ENCODE measurements around the gene KLKB1. TPM values are rescaled to one million over a fixed set of nuclear protein-coding genes. Genes with fewer than 3 reads are reported as not detected.

KLKB1 gene
- total RNA-seq (2013), result 0.08 TPM
- polyA plus RNA-seq (under 1 TPM in 1 of 3 donors, not detected in 2; 0.28 TPM), polyA minus RNA-seq (0.56 TPM in 1 of 2 replicates, not detected in the other), total RNA-seq (0 to 0.90 (median 0) reads per million in 11 experiments)

DNA sequence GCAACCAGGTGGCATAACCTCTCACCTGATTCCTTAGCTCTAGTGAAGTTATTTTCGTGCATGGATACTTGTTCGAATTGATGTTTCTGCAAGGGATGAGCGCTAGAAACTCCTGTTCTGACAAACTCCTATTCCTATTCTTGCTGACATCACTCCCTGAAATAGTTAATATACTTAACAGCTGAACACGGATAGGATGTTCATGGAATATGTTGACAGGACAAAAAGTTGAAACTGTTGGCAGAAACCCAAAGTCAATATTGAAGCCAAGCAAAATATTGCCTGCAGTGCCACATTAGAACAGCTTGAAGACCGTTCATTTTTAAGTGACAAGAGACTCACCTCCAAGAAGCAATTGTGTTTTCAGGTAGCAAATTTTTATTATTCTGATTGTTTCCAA, at the start of gene KLKB1:
Gene KLKB1 (plus strand): TSS at position 287 of the 400 bp plus-strand sequence. CDS start 689 bp downstream, outside the sequence.
- no peak within 1 kb of the TSS for H3K4me2 ChIP-seq (replicated peaks; ENCODE audit: extremely low read depth, low read length, poor library complexity, severe bottlenecking)
- H3K4me3 ChIP-seq (replicated peaks in 1 of 3; ENCODE audit: low read depth in 2 of 3, low read length in 3 of 3), result no peak within 1 kb of the TSS
- no peaks in the 10 kb centered on the region for H3K79me2 ChIP-seq (ENCODE audit: insufficient read depth, low read length)
- DNase-seq, result no peak
- H3K27ac ChIP-seq (ENCODE audit: low read depth in 1 of 2, low read length in 2 of 2), result no peak within 1 kb of the TSS
- no peaks in the 10 kb centered on the region for H3K4me1 ChIP-seq (ENCODE audit: control insufficient read depth in 1 of 2, insufficient read depth in 2 of 2, low read length in 2 of 2)
- H3K36me3 ChIP-seq (replicated peaks in 1 of 2; ENCODE audit: control insufficient read depth in 1 of 2, insufficient read depth in 2 of 2, low read length in 2 of 2), result no peaks in the 10 kb centered on the region
- H3K9me3 ChIP-seq (replicated peaks in 1 of 2; ENCODE audit: control insufficient read depth in 1 of 2, insufficient read depth in 1 of 2, low read length in 2 of 2), result peaks cover 13 to 15% of the 10 kb centered on the region in 2 donors
- Mint-ChIP-seq H3K27me3 (ENCODE audit: low read depth in 3 of 3) (peaks cover 0 to 1% (median 0%) of the 10 kb centered on the region in 3 donors), H3K36me3 (no peaks in the 10 kb centered on the region), H3K27ac (no peak within 1 kb of the TSS), H3K9me3 (peaks cover 6 to 24% (median 20%) of the 10 kb centered on the region in 7 donors), H3K4me3 (no peak within 1 kb of the TSS), H3K4me1 (no peaks in the 10 kb centered on the region)
- H2AFZ ChIP-seq (ENCODE audit: insufficient read depth, low read depth, low read length, poor library complexity, severe bottlenecking), result no peak within 1 kb of the TSS
- no peaks in the 10 kb centered on the region for H3K27me3 ChIP-seq (ENCODE audit: control insufficient read depth in 2 of 2, insufficient read depth in 2 of 2, low read length in 2 of 2)
- 80% methylated on average over 2 of the region's 5 CpGs for WGBS (ENCODE audit: insufficient coverage)
- TF ChIP-seq, protein P1, sequence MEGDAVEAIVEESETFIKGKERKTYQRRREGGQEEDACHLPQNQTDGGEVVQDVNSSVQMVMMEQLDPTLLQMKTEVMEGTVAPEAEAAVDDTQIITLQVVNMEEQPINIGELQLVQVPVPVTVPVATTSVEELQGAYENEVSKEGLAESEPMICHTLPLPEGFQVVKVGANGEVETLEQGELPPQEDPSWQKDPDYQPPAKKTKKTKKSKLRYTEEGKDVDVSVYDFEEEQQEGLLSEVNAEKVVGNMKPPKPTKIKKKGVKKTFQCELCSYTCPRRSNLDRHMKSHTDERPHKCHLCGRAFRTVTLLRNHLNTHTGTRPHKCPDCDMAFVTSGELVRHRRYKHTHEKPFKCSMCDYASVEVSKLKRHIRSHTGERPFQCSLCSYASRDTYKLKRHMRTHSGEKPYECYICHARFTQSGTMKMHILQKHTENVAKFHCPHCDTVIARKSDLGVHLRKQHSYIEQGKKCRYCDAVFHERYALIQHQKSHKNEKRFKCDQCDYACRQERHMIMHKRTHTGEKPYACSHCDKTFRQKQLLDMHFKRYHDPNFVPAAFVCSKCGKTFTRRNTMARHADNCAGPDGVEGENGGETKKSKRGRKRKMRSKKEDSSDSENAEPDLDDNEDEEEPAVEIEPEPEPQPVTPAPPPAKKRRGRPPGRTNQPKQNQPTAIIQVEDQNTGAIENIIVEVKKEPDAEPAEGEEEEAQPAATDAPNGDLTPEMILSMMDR (IDR thresholded peaks at IDR 0.05), result no peak
- intact Hi-C loops (cut with micrococcal nuclease), result no loop called here
- H3K9ac ChIP-seq (ENCODE audit: insufficient read depth, low read length, poor library complexity, severe bottlenecking), result no peak within 1 kb of the TSS
- no peaks in the 10 kb centered on the region for H4K20me1 ChIP-seq (ENCODE audit: insufficient read depth, low read length)

DNA sequence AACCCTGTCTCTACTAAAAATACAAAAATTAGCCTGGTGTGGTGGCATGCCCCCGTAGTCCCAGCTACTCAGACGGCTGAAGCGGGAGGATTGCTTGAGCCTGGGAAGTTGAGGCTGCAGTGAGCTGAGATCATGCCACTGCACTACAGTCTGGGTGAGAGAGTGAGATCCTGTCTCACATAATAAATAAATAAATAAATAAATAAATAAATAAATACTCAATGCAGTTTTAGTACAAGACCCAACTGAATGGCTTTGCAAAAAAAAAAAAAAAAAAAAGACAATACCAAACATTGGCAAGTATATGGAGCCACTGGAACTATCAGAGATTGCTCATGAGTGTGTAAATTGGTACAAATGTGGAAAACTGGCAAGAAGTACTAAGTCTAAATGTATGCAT, 39.2 kb upstream of the KLKB1 start:
- DNase-seq, result no peak
- no peaks in the 10 kb centered on the region for H3K27me3 ChIP-seq (ENCODE audit: control insufficient read depth in 2 of 2, insufficient read depth in 2 of 2, low read length in 2 of 2)
- H3K9me3 ChIP-seq (replicated peaks in 1 of 2; ENCODE audit: control insufficient read depth in 1 of 2, insufficient read depth in 1 of 2, low read length in 2 of 2), result no peaks in the 10 kb centered on the region
- no peak overlapping the region for H3K27ac Mint-ChIP-seq
- no peak overlapping the region for H3K4me2 ChIP-seq (replicated peaks; ENCODE audit: extremely low read depth, low read length, poor library complexity, severe bottlenecking)
- WGBS (ENCODE audit: insufficient coverage), result no CpG with 5 or more reads among the region's 3 CpGs
- H3K9ac ChIP-seq (ENCODE audit: insufficient read depth, low read length, poor library complexity, severe bottlenecking), result no peak overlapping the region
- H3K9me3 Mint-ChIP-seq, result peaks cover 2 to 14% (median 8%) of the 10 kb centered on the region in 7 donors
- H3K4me1 Mint-ChIP-seq, result peaks cover 21% of the 10 kb centered on the region
- no peak overlapping the region for H3K4me3 Mint-ChIP-seq
- no peaks in the 10 kb centered on the region for H3K36me3 ChIP-seq (replicated peaks in 1 of 2; ENCODE audit: control insufficient read depth in 1 of 2, insufficient read depth in 2 of 2, low read length in 2 of 2)
- no peak overlapping the region for H3K4me3 ChIP-seq (replicated peaks in 1 of 3; ENCODE audit: low read depth in 2 of 3, low read length in 3 of 3)
- H3K4me1 ChIP-seq (ENCODE audit: control insufficient read depth in 1 of 2, insufficient read depth in 2 of 2, low read length in 2 of 2), result peaks cover 20 to 27% of the 10 kb centered on the region in 2 donors
- no peak overlapping the region for H2AFZ ChIP-seq (ENCODE audit: insufficient read depth, low read depth, low read length, poor library complexity, severe bottlenecking)
- no peaks in the 10 kb centered on the region for H3K79me2 ChIP-seq (ENCODE audit: insufficient read depth, low read length)
- H3K27ac ChIP-seq (ENCODE audit: low read depth in 1 of 2, low read length in 2 of 2), result no peak overlapping the region
- H4K20me1 ChIP-seq (ENCODE audit: insufficient read depth, low read length), result no peaks in the 10 kb centered on the region
- intact Hi-C loops (cut with micrococcal nuclease), result no loop called here
- no peaks in the 10 kb centered on the region for H3K36me3 Mint-ChIP-seq
- peaks cover 8 to 15% (median 9%) of the 10 kb centered on the region in 3 donors for H3K27me3 Mint-ChIP-seq (ENCODE audit: low read depth in 3 of 3)
- TF ChIP-seq, protein P1 (IDR thresholded peaks at IDR 0.05), result no peak

All from CD14-positive monocyte (primary cell).